HepG2 (cell line): ENCODE measurements around the gene SLC51B. TPM values are rescaled to one million over a fixed set of nuclear protein-coding genes. Genes with fewer than 3 reads are reported as not detected.
A peak's percentile ranks its signal among the peaks of the same experiment; 100 is the strongest.

Experiments
- ADNP ChIP-seq: sonication (generic); formaldehyde crosslinking; IDR thresholded peaks from 2 replicates; pipeline ENCODE4 v1.4.0; 2020; ENCODE audit warnings: missing genetic modification reagents
- ELF4 ChIP-seq: sonication (generic); formaldehyde crosslinking; IDR thresholded peaks from 2 replicates; pipeline ENCODE4 v1.5.0; 2020; ENCODE audit warnings: missing genetic modification reagents, mild to moderate bottlenecking, moderate library complexity, borderline replicate concordance
- ERF ChIP-seq: IDR thresholded peaks from 2 replicates; pipeline ENCODE4 v1.6.1; 2018; ENCODE audit warnings: missing biosample characterization, missing genetic modification reagents
- HOXA5 ChIP-seq: sonication (generic); formaldehyde crosslinking; IDR thresholded peaks from 2 replicates; pipeline ENCODE4 v1.4.0; 2020; ENCODE audit warnings: missing genetic modification reagents
- ISX ChIP-seq: sonication (generic); formaldehyde crosslinking; conservative IDR thresholded peaks from 2 replicates; pipeline ENCODE4 v1.5.0; 2020; ENCODE audit warnings: missing genetic modification reagents
- MBNL3 ChIP-seq: fragments of 250-450 bp; sonication (Bioruptor Pico); conservative IDR thresholded peaks from 2 replicates; pipeline ENCODE4 v1.8.0; 2022; ENCODE audit warnings: mild to moderate bottlenecking, inconsistent platforms
- MTF2 ChIP-seq: sonication (generic); formaldehyde crosslinking; IDR thresholded peaks from 2 replicates; pipeline ENCODE4 v1.5.0; 2020; ENCODE audit warnings: missing genetic modification reagents, borderline replicate concordance
- TSC22D2 ChIP-seq: sonication (generic); formaldehyde crosslinking; IDR thresholded peaks from 2 replicates; pipeline ENCODE4 v1.5.1; 2020; ENCODE audit warnings: missing genetic modification reagents, mild to moderate bottlenecking, borderline replicate concordance
- ZFAT ChIP-seq: sonication (generic); formaldehyde crosslinking; conservative IDR thresholded peaks from 2 replicates; pipeline ENCODE4 v1.8.1; 2023; ENCODE audit warnings: missing genetic modification reagents, inconsistent platforms
- ZKSCAN8 ChIP-seq: IDR thresholded peaks from 2 replicates; pipeline ENCODE4 v1.6.1; 2016; ENCODE audit warnings: borderline replicate concordance, missing genetic modification reagents, missing compliant biosample characterization
- ZNF263 ChIP-seq: sonication (generic); formaldehyde crosslinking; IDR thresholded peaks from 2 replicates; pipeline ENCODE4 v1.4.0; 2020; ENCODE audit warnings: missing genetic modification reagents
- ZNF660 ChIP-seq: sonication (generic); formaldehyde crosslinking; IDR thresholded peaks from 2 replicates; pipeline ENCODE4 v1.5.1; 2020; ENCODE audit warnings: mild to moderate bottlenecking, low read depth, missing genetic modification reagents, borderline replicate concordance
- ZNF724P ChIP-seq: sonication (generic); formaldehyde crosslinking; IDR thresholded peaks from 2 replicates; pipeline ENCODE4 v1.8.0; 2022; ENCODE audit warnings: missing genetic modification reagents, borderline replicate concordance
- ZNF788 ChIP-seq: sonication (generic); formaldehyde crosslinking; IDR thresholded peaks from 2 replicates; pipeline ENCODE4 v1.5.0; 2020; ENCODE audit warnings: mild to moderate bottlenecking, missing genetic modification reagents, borderline replicate concordance
- polyA plus RNA-seq, 8 experiments: library from polyadenylated mRNA; depleted of rRNA in 3 of 8; stranded (reverse) in 7 of 8; unstranded in 1 of 8; fragments of >200 nt; fragmentation: Illumina TruSeq in 4 of 8; extraction: Trizol in 4 of 8; gene quantifications; 2 replicates each; pipeline versions ENCODE4 v1.2.1 to v1.2.3, GENCODE V29; 2011 to 2016; ENCODE audit warnings: low read depth in 4 of 8, missing spikeins in 1 of 8, mixed read lengths in 1 of 8; ENCODE audit not compliant: insufficient read depth in 1 of 8
- total RNA-seq, 5 experiments: library from RNA; depleted of rRNA; stranded (reverse); fragments of >200 nt; fragmentation: Illumina TruSeq; extraction: Trizol; gene quantifications; 2 replicates each; pipeline ENCODE4 v1.2.3, GENCODE V29; 2016; ENCODE audit warnings: low read depth in 1 of 5
- TF ChIP-seq, protein P1 (sequence below): sonication (generic); formaldehyde crosslinking; IDR thresholded peaks from 2 replicates; pipeline ENCODE4 v1.5.0; 2020; ENCODE audit warnings: mild to moderate bottlenecking, low read depth, missing genetic modification reagents, borderline replicate concordance
- TF ChIP-seq, protein P2 (sequence below): sonication (generic); formaldehyde crosslinking; IDR thresholded peaks from 2 replicates; pipeline ENCODE4 v1.5.1; 2020; ENCODE audit warnings: mild to moderate bottlenecking, missing genetic modification reagents, borderline replicate concordance
- TF ChIP-seq, protein P3 (sequence below): sonication (generic); formaldehyde crosslinking; IDR thresholded peaks from 2 replicates; pipeline ENCODE4 v1.9.0; 2021; ENCODE audit warnings: missing genetic modification reagents, borderline replicate concordance
- TF ChIP-seq, protein P4 (sequence below): fragments of 450-650 bp; IDR thresholded peaks from 2 replicates; pipeline ENCODE4 v1.6.1; 2017; ENCODE audit warnings: mild to moderate bottlenecking

Gene SLC51B
- total and polyA plus RNA-seq, 2 of the 13 experiments (the other 11 are each of a cell fraction or from before 2014, with no cell fraction given) = 14.9 to 17.1 TPM

DNA sequence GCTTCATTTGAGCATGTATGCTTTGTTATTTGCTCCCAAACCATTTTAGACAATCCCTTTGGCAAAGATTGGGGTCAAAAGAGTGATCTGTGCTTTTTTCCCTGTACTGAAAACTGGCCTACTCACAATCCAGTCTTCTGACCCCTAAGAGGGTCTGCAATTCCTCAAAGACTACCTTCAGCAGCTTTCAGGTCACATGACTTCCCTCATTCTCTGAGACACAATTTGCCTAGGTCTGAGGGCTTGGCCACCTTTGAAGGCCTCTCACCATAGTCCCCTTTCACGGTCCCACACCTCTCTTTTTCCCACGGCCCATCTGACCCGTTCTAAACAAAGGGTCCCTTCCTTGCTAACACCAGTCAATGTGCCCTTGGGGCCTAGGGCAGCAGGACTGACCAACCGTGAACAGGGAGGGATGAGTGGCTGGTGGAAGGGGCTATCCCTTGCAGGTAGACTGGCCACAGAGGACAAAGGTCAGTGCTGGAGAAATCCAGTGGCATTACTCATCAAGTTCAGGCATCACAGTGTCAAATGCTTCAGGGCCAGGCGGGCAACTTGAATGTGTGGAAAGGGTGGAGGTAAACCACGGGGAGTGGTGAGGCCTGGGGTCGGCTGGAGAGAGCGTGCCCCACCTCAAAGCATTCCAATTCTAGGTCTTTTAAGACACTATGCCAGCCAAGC is 11.8 kb downstream of the SLC51B start (continued):
- TF ChIP-seq ZNF788 (peak; percentile 61; the same call in 1 of the 2 replicates), ERF (CRISPR knock-in tag) (peak; percentile 77), ELF4 (no peak), ZFAT (CRISPR knock-in tag) (no peak), ZNF724P (no peak), HOXA5 (no peak), ZKSCAN8 (CRISPR knock-in tag) (no peak; the same call in 1 of the 2 replicates), ADNP (CRISPR knock-in tag) (no peak), MBNL3 (CRISPR knock-in tag) (no peak), TSC22D2 (CRISPR knock-in tag) (no peak), ZNF263 (CRISPR knock-in tag) (no peak), ISX (CRISPR knock-in tag) (no peak), MTF2 (CRISPR knock-in tag) (no peak), ZNF660 (CRISPR knock-in tag) (no peak)
- TF ChIP-seq, protein P1, sequence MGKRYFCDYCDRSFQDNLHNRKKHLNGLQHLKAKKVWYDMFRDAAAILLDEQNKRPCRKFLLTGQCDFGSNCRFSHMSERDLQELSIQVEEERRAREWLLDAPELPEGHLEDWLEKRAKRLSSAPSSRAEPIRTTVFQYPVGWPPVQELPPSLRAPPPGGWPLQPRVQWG (CRISPR knock-in tag) = no peak
- TF ChIP-seq, protein P2, sequence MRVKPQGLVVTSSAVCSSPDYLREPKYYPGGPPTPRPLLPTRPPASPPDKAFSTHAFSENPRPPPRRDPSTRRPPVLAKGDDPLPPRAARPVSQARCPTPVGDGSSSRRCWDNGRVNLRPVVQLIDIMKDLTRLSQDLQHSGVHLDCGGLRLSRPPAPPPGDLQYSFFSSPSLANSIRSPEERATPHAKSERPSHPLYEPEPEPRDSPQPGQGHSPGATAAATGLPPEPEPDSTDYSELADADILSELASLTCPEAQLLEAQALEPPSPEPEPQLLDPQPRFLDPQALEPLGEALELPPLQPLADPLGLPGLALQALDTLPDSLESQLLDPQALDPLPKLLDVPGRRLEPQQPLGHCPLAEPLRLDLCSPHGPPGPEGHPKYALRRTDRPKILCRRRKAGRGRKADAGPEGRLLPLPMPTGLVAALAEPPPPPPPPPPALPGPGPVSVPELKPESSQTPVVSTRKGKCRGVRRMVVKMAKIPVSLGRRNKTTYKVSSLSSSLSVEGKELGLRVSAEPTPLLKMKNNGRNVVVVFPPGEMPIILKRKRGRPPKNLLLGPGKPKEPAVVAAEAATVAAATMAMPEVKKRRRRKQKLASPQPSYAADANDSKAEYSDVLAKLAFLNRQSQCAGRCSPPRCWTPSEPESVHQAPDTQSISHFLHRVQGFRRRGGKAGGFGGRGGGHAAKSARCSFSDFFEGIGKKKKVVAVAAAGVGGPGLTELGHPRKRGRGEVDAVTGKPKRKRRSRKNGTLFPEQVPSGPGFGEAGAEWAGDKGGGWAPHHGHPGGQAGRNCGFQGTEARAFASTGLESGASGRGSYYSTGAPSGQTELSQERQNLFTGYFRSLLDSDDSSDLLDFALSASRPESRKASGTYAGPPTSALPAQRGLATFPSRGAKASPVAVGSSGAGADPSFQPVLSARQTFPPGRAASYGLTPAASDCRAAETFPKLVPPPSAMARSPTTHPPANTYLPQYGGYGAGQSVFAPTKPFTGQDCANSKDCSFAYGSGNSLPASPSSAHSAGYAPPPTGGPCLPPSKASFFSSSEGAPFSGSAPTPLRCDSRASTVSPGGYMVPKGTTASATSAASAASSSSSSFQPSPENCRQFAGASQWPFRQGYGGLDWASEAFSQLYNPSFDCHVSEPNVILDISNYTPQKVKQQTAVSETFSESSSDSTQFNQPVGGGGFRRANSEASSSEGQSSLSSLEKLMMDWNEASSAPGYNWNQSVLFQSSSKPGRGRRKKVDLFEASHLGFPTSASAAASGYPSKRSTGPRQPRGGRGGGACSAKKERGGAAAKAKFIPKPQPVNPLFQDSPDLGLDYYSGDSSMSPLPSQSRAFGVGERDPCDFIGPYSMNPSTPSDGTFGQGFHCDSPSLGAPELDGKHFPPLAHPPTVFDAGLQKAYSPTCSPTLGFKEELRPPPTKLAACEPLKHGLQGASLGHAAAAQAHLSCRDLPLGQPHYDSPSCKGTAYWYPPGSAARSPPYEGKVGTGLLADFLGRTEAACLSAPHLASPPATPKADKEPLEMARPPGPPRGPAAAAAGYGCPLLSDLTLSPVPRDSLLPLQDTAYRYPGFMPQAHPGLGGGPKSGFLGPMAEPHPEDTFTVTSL (CRISPR knock-in tag) = 0 out of 2 replicates have a peak, but pooled peaks have one; percentile 49
- TF ChIP-seq, protein P3, sequence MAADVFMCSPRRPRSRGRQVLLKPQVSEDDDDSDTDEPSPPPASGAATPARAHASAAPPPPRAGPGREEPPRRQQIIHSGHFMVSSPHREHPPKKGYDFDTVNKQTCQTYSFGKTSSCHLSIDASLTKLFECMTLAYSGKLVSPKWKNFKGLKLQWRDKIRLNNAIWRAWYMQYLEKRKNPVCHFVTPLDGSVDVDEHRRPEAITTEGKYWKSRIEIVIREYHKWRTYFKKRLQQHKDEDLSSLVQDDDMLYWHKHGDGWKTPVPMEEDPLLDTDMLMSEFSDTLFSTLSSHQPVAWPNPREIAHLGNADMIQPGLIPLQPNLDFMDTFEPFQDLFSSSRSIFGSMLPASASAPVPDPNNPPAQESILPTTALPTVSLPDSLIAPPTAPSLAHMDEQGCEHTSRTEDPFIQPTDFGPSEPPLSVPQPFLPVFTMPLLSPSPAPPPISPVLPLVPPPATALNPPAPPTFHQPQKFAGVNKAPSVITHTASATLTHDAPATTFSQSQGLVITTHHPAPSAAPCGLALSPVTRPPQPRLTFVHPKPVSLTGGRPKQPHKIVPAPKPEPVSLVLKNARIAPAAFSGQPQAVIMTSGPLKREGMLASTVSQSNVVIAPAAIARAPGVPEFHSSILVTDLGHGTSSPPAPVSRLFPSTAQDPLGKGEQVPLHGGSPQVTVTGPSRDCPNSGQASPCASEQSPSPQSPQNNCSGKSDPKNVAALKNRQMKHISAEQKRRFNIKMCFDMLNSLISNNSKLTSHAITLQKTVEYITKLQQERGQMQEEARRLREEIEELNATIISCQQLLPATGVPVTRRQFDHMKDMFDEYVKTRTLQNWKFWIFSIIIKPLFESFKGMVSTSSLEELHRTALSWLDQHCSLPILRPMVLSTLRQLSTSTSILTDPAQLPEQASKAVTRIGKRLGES (CRISPR knock-in tag) = no peak
- TF ChIP-seq, protein P4, sequence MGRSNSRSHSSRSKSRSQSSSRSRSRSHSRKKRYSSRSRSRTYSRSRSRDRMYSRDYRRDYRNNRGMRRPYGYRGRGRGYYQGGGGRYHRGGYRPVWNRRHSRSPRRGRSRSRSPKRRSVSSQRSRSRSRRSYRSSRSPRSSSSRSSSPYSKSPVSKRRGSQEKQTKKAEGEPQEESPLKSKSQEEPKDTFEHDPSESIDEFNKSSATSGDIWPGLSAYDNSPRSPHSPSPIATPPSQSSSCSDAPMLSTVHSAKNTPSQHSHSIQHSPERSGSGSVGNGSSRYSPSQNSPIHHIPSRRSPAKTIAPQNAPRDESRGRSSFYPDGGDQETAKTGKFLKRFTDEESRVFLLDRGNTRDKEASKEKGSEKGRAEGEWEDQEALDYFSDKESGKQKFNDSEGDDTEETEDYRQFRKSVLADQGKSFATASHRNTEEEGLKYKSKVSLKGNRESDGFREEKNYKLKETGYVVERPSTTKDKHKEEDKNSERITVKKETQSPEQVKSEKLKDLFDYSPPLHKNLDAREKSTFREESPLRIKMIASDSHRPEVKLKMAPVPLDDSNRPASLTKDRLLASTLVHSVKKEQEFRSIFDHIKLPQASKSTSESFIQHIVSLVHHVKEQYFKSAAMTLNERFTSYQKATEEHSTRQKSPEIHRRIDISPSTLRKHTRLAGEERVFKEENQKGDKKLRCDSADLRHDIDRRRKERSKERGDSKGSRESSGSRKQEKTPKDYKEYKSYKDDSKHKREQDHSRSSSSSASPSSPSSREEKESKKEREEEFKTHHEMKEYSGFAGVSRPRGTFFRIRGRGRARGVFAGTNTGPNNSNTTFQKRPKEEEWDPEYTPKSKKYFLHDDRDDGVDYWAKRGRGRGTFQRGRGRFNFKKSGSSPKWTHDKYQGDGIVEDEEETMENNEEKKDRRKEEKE = no peak
